ENCODE measurements around the gene FYN. TPM values are rescaled to one million over a fixed set of nuclear protein-coding genes. Genes with fewer than 3 reads are reported as not detected.

The FYN gene
- polyA plus RNA-seq, 3 donors = 88.4 to 149 (median 114) TPM

DNA sequence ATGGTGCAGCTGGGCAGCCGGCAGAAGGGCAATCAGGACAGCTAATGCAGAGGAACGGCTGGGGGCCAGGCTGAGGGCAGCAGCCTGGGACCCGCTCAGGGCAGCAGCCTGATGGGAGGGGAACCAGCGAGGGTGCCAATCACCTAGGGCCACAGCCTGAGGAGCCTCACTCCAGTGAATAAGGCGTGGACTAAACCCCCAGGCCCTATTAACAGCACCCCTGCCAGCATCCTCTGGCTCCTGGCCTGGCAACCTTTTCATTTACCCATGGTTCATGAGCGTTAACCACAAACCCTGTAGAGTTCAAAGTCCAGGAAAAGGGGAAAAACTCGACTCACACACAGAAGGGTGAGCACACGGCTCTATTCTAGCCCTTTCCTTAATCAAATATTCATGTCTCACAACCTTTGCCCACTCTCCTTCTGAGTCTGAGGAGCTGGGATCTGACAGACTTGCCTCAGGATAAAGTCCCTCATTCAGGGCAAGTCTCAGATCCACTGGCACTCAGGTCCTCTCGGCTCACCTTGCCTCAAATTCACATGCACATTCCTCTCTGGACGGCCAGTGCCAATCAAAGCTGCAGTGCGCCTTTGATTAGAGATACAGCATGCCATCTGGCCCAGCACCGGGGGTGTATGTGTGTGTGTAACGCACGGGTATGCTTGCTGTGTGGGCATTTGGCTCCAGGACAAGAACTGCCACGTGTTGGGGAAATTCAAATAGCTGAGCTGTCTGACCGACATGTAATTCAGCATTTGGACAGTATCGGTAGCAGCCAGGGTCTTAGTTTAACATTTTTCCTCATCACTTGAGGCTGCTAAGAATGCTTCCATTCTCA is 180.7 kb downstream of the FYN start:
- TF ChIP-seq, protein P1, sequence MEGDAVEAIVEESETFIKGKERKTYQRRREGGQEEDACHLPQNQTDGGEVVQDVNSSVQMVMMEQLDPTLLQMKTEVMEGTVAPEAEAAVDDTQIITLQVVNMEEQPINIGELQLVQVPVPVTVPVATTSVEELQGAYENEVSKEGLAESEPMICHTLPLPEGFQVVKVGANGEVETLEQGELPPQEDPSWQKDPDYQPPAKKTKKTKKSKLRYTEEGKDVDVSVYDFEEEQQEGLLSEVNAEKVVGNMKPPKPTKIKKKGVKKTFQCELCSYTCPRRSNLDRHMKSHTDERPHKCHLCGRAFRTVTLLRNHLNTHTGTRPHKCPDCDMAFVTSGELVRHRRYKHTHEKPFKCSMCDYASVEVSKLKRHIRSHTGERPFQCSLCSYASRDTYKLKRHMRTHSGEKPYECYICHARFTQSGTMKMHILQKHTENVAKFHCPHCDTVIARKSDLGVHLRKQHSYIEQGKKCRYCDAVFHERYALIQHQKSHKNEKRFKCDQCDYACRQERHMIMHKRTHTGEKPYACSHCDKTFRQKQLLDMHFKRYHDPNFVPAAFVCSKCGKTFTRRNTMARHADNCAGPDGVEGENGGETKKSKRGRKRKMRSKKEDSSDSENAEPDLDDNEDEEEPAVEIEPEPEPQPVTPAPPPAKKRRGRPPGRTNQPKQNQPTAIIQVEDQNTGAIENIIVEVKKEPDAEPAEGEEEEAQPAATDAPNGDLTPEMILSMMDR (IDR thresholded peaks at IDR 0.05) = no peak
- Histone ChIP-seq H3K4me3 (replicated peaks in 1 of 3; ENCODE audit: low read depth in 2 of 3, low read length in 3 of 3) (no peak overlapping the region), H3K9ac (ENCODE audit: insufficient read depth, low read length, poor library complexity, severe bottlenecking) (no peak overlapping the region)

GRCh38 chr6:111691345-111692225 is 181.7 kb downstream of the FYN start:
- no peaks in the 10 kb centered on the region for H3K4me1 ChIP-seq (ENCODE audit: control insufficient read depth in 1 of 2, insufficient read depth in 2 of 2, low read length in 2 of 2)
- H3K9ac ChIP-seq (ENCODE audit: insufficient read depth, low read length, poor library complexity, severe bottlenecking) = no peak overlapping the region
- no peak overlapping the region for H3K27ac ChIP-seq (ENCODE audit: low read depth in 1 of 2, low read length in 2 of 2)
- TF ChIP-seq, protein P1 (IDR thresholded peaks at IDR 0.05) = no peak
- H3K4me2 ChIP-seq (replicated peaks; ENCODE audit: extremely low read depth, low read length, poor library complexity, severe bottlenecking) = no peak overlapping the region
- Mint-ChIP-seq H3K27ac (peak overlapping the region in 4 of 7 donors; percentile 6 to 42 (median 32)), H3K9me3 (no peaks in the 10 kb centered on the region), H3K36me3 (peaks cover 90 to 97% of the 10 kb centered on the region in 2 donors), H3K27me3 (ENCODE audit: low read depth in 3 of 3) (no peaks in the 10 kb centered on the region), H3K4me3 (no peak overlapping the region), H3K4me1 (no peaks in the 10 kb centered on the region)
- no peak overlapping the region for H3K4me3 ChIP-seq (replicated peaks in 1 of 3; ENCODE audit: low read depth in 2 of 3, low read length in 3 of 3)
- peaks cover 67% of the 10 kb centered on the region for H4K20me1 ChIP-seq (ENCODE audit: insufficient read depth, low read length)
- intact Hi-C loops (cut with micrococcal nuclease) = no loop called here
- 82% methylated on average over 4 of the region's 7 CpGs for WGBS (ENCODE audit: insufficient coverage)
- no peak overlapping the region for H2AFZ ChIP-seq (ENCODE audit: insufficient read depth, low read depth, low read length, poor library complexity, severe bottlenecking)
- DNase-seq = no peak
- no peaks in the 10 kb centered on the region for H3K79me2 ChIP-seq (ENCODE audit: insufficient read depth, low read length)
- H3K36me3 ChIP-seq (replicated peaks in 1 of 2; ENCODE audit: control insufficient read depth in 1 of 2, insufficient read depth in 2 of 2, low read length in 2 of 2) = peaks cover 97 to 98% of the 10 kb centered on the region in 2 donors
- H3K9me3 ChIP-seq (replicated peaks in 1 of 2; ENCODE audit: control insufficient read depth in 1 of 2, insufficient read depth in 1 of 2, low read length in 2 of 2) = no peaks in the 10 kb centered on the region
- H3K27me3 ChIP-seq (ENCODE audit: control insufficient read depth in 2 of 2, insufficient read depth in 2 of 2, low read length in 2 of 2) = no peaks in the 10 kb centered on the region

More for the DNA sequence above, 180.7 kb downstream of the FYN start:
- 90% methylated on average over 11 of the region's 17 CpGs for WGBS (ENCODE audit: insufficient coverage)
- Histone ChIP-seq H2AFZ (ENCODE audit: insufficient read depth, low read depth, low read length, poor library complexity, severe bottlenecking) (no peak overlapping the region), H3K4me1 (ENCODE audit: control insufficient read depth in 1 of 2, insufficient read depth in 2 of 2, low read length in 2 of 2) (no peaks in the 10 kb centered on the region), H3K27me3 (ENCODE audit: control insufficient read depth in 2 of 2, insufficient read depth in 2 of 2, low read length in 2 of 2) (no peaks in the 10 kb centered on the region), H4K20me1 (ENCODE audit: insufficient read depth, low read length) (peaks cover 67% of the 10 kb centered on the region), H3K9me3 (replicated peaks in 1 of 2; ENCODE audit: control insufficient read depth in 1 of 2, insufficient read depth in 1 of 2, low read length in 2 of 2) (no peaks in the 10 kb centered on the region), H3K79me2 (ENCODE audit: insufficient read depth, low read length) (no peaks in the 10 kb centered on the region), H3K4me2 (replicated peaks; ENCODE audit: extremely low read depth, low read length, poor library complexity, severe bottlenecking) (no peak overlapping the region), H3K27ac (ENCODE audit: low read depth in 1 of 2, low read length in 2 of 2) (no peak overlapping the region), H3K36me3 (replicated peaks in 1 of 2; ENCODE audit: control insufficient read depth in 1 of 2, insufficient read depth in 2 of 2, low read length in 2 of 2) (peaks cover 95 to 100% of the 10 kb centered on the region in 2 donors)
- Mint-ChIP-seq H3K27me3 (ENCODE audit: low read depth in 3 of 3) (no peaks in the 10 kb centered on the region), H3K9me3 (no peaks in the 10 kb centered on the region), H3K27ac (peak overlapping the region in 1 of 7 donors; percentile 31), H3K4me1 (no peaks in the 10 kb centered on the region), H3K36me3 (peaks cover 91 to 98% of the 10 kb centered on the region in 2 donors), H3K4me3 (no peak overlapping the region)
- no peak for DNase-seq
- intact Hi-C loops (cut with micrococcal nuclease) = no loop called here

Measured in CD14-positive monocyte (primary cell).